GM18519 (cell line): Measurements from ENCODE around the gene UBE3A.
A peak's percentile ranks its signal among the peaks of the same experiment; 100 is the strongest.
"Not testable (repeated sequence)": the region's sequence is repeated elsewhere in the genome, so short reads cannot be mapped to it uniquely, and the experiment has no call there.

Experiments
- ATAC-seq: cut with Tn5 transposase; IDR thresholded peaks from one replicate; pipeline ENCODE4 v1.9.1; 2021; ENCODE audit warnings: mild to moderate bottlenecking, moderate library complexity; ENCODE audit not compliant: unreplicated experiment, low FRiP score

The UBE3A gene

DNA sequence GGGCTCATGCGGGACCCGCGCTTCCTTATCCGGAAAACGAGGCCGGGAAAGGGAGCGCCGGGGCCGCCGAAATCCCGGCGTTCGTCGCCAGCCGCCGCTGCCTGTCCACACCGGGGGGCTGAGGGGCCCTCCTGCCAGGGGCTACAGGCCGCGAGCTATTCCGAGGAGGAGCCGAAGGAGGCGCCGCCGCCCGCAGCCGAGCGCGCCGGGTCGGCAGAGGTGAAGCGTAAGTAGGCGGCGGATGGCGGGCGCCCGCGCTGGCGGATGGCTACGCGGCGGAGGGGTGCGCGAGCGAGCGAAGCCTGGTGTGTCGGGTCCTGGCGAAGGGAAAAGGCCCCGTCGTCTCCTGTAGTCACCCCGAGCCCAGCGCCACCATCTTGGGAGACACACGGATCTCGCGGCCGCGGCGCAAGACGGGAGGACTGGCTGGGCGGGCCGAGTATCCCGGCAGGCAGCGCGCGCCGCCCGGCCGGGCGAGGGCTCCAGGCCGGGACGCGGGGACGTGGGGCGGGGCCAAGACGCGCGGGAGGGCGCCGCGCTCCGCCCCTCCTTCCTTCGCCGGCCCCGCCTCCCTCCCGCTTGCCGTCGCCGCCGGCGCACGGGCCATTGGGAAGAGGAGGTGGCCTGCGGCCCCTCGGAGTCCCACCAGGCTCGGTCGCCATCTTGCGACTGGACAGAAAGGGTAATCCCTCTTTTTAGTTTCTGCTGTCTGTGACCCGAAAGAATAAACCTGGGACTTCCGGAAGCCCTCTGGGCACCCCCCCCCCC, at the start of gene UBE3A:
TSS of gene UBE3A (minus strand) at position 424 of the 768 bp plus-strand sequence. CDS start 29,917 bp downstream, outside the sequence.
- peak; percentile 81 for ATAC-seq

DNA sequence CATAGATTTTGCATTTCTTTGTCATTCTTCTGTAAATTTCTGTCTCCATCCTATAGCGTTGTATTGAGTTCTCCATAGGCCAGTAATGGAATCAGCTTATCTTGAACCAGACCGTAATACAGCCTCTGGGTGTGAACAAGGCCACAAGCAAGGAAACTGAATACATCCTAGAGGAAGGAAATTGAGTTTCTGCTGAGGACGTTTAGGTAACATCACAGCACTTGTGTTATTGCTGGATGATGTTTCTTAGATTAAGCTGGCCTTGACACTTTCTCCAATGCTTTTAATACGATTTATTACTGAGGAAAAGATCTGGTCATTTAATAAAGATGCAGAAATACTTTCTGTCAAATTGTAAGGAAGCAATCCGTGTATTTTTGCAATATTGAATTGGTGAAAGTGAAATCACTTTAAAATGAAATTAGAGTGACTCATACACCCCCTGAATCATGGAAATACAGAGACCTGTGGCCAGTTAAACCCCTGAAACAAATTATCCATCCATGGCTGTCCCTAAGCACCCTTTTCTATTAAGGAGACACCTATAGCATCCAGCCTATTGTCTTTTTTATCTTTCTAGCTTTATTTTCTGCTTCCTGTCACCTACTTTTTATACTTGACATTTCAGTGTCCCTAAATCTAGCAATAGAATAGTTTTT, 48.5 kb upstream of the UBE3A start:
- no peak for ATAC-seq

DNA sequence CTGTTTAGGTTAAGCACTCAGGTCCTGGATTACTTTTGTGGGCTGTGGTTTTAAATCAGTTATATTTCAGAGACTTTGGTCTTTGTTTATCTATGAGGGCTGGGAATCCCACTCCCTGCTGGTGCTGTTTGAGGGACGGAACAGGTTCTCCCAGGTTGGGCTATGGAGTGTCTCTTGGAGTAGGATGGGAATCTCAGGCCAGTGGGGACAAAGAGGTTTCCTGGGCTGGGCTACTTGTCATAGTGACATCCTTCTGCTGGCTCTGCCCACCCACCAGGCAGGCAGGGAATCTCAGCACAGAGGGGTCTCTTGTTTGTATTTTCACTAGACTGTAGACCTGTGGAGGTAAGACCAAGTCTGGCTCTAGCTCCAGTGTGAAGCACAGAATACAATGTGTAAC, 47.2 kb upstream of the UBE3A start:
- ATAC-seq, result no peak

DNA sequence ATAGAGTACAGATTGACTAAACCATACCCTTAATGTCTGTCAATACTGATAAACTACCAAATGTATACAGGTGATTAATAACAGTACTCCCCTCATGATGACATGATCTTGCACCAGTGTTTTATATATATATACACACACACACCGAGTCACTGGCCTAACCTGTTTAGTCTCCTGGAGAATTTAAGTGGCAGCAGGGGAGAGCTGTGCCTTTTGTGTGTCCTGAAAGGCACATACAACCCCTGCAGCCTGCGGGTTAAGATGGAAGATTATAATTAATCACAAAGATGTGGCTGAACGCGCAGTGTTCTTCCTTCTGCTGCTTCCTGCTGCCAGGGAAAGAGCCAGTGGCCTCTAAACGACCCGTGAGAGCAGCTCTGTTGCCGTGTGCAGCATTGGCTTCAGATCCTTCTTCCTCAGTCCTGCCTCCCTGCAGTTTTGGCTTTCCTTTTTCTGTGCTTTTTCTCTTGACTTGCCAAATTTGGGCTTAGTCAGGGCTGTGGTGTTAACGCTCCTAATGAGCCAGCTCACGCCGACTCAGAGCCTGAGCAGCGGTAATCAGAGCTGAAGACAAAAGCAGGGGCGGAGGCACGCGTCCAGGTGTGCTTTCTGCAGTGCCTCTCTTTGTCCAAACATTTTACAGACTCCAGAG, 42.5 kb upstream of the UBE3A start:
- no peak for ATAC-seq

DNA sequence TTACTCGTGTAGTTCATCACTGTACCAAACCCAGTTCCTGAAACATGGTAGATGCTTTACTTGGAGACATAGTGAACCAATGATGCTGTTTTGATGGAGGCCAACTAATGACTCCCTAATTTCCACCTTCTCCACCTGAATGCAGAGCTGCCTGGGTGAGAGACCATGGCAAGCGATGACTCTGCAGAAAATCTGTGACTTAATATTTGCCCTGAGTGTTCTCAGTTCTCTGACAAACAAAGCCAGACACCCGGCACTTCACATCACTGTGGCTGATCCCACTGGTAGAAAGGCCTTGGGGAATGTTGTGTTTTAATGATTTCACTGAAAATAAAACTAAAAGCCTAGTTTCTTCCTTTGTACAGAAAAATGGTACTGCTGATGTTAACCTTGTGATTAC, 39.5 kb upstream of the UBE3A start:
- ATAC-seq, result no peak

DNA sequence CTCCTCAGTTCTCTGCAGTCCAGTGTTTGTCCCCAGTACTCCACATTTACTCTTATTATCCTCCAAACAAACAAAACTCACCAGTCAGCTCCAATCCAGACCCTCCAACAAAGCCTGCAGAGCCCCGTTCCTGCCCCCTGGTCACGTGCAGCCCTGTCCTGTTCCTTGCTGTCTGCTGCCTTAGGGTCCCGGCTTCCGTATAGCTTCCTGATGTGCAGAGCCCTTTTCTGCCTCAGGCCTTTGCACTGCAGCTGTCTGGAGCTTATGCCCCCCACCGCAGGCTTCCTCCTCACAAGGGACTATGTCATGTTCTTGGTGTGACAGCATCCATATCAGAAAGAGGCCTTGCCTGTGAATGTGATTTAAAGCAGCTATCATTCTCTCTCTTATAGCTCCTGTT, 39.0 kb upstream of the UBE3A start:
- ATAC-seq, result no peak

DNA sequence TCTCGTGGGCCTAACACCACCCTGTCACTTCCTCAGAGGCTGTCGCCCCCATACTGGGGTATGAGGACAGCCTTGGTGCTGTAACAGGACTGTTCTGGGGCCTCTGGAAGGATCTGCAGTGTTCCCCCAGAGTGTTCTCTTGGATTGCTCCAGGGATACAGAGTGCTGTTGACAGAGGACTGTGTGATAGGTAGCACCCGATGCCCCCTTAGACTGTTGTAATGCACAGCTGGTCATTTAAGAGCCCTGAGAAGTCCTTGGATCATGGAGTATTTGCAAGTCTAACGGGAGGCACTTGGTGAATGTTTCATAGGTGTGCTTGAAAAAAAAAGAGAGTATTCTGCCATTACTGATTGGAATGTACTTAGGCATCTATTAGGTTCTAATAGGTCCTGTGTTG, 35.4 kb upstream of the UBE3A start:
- no peak for ATAC-seq

DNA sequence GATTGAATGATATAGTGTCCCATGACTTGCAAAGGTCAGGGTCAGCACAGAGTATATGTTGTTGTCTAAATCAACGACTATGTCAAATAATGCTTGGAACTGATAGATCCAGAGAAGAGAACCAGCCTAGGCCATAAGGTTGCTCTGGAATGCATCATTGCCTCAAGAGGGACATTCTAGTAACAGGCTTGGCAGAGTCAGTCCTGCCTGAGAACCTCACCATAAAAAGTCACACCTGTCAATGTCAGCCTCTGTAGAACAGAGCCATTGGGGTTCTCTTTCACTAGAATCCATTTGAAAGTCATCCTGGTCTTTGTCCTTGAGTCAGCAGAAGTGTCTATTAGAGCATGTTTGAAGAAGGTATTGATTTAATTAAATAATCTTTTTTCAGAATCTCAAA, 31.4 kb upstream of the UBE3A start:
- ATAC-seq, result no peak

DNA sequence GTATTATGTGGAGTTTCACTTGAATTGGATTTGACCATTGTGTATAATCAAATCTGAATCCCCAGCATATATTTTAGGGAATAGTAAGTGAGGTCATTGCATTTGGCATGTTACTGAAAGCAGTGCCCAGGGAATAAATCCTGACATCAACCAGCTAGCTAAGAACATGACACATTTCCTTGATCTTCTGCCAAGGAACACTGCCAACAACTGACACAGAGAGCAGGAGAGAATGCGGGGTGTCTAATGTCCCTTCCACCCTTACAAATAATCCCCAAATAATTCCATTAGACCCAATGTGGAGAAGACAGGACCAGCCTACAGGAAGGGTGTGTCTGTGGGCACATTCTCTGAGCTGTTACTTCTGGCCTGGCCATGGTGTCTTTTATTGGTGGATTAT, 30.6 kb upstream of the UBE3A start:
- no peak for ATAC-seq

DNA sequence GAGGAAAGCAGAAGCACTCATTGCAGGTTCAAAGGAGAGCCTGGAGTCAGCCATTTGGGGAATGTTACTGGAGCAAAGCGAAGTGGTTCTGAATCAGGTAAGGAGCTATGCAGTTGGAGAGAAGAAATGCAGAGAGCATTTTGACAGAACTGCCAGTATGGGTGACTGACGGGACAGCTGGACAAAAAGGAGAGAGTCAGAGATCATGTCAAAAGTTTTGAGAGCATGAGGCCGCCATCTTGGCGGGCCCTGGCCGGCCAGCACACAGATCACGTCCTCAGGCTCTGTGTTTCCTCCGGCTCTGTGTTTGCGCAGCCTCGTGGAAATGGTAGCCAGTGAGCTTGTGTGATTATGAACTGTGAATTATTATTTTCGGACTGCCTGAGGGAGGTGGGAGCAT, 29.8 kb upstream of the UBE3A start:
- no peak for ATAC-seq

DNA sequence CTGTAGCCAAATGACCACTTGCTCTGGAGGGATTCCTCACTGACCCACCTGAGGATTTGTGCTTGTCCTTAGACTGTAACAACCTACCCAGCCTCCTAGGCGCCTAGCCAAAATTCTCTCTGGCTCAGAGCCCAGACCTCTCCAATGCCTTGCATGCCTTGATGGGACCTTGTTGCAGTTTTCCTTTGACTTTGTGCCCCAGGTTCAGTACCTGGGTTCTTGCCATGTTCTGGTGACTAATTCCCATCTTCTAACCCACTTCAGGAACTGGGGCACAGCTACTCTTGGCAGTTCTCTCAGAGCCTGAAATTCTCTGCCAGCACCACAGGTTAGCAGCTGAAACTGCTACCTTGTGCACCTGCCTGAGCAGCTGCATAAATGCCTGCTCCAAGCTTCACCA, 27.0 kb upstream of the UBE3A start:
- no peak for ATAC-seq

DNA sequence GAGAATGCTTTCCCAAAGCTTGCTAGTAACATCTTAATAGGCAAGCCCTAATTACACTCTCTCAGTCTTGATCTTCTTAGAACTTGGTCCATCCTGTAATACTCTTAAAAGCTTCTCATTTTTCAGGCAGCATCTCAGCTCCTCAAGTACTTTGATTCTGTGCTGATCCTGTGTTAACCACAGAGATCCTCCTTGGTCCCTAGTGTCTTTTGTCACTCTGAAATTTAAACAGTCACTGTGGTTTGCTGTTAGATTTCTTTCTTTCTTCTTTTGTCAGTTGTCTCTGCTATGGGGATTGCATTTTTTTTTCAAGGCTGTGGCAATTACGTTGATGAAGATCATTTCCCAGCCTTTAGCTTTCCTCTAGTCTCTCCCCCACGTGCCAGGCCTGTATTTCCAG, 26.0 kb upstream of the UBE3A start:
- no peak for ATAC-seq

DNA sequence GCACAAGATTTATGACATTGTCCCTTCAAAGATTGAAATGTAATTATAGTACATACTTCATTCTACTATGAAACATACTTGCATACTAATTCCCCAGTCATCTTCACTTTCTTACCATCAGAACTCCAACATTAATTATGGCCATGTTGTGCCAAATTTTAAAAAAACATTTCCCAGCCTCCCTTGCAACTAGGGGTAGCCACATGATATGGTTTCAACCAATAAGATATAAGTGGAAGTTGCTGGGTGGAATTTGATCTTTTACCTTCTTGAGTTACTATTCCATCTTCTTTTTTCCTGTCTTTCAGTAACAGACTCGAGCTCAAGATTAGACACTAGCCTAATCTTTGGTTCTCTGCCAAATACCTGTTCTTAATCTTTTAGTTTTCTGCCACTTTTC, 25.6 kb upstream of the UBE3A start:
- no peak for ATAC-seq

DNA sequence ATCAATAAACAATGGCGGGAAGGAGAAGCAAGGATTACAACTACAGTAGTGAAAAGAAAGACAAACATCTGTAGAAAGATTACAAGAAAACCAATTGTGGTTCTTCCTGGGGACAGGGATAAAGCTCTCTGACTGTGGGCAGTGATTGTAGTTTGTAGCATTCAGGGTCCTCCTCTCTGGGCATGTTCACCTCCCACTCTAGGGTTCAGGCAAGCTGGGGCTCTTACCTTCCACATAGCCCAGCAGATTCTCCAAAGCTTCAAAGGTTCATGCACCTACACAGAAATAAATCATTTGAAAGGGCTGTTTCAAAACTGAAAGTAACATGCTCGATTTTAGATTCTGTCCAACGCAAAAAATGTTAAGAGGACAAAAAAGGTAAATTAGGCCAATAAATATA, 17.4 kb upstream of the UBE3A start:
- ATAC-seq, result no peak

DNA sequence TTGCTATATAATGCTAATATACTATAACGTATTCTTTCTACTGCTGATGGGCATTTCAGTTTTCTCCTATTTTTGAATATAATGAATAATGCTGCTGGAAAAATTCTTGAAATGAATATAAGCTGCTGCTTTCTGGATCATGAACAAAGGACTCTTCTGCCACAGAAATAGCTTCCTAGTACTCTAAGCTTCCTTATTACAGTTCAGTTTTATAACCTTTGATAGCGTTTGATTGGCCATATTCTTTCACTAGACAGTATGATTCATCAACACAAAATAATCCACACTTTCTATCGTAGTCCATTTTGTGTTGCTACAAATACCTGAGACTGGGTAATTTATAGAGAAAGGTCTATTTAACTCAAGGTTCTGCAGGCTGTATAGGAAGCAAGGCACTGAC, 16.4 kb upstream of the UBE3A start:
- no peak for ATAC-seq

DNA sequence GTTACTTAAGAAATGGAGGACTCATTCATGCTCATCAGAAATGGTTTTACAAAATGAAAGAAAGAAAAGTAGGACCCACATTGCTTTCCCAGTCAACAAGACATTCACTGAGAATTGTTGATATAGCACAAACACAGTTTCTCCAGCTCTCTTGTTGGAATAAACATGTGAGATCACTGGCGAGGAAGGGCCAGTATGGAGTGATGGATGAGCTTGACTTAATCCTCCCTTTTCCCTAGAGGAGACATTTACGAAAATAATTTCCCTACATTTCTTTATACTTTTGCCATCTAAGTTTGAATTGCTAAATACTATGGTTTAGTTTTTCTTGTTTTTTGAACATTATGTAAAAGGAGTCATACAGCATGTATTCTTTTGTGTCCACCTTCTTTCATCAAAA, 15.9 kb upstream of the UBE3A start:
- ATAC-seq, result no peak

DNA sequence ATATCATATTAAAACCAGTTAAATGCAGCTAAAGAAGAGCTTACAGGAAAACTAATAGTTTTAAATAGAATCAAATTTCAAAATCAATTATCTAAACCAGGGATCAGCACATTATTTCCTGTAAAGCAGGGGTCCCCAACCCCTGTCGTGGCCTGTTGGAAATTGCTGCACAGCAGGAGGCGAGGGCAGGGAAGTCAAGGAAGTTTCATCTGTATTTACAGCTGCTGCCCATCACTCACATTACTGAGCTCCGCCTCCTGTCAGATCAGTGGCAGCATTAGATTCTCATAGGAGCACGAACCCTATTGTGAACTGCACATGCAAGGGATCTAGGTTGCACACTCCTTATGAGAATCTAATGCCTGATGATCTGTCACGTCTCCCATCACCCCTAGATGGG, 14.4 kb upstream of the UBE3A start:
- ATAC-seq, result not testable (repeated sequence)

DNA sequence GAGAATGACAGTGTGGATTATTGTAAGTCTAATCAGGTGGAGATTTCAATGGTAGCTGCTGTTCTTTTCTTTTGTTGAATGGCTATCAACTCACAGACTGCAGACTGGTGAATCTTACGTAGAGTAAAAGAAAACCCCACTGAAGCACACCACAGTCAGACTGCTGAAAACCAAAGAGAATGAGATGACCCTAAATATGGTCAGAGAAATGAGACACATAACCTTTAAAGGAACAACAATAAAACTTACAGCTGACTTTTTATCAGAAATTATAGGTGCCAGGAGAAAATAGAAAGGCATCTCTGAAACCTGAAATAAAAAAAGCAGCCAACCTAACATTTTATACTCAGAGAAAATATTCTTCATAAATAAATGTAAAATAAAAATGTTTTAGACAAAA, 12.7 kb upstream of the UBE3A start:
- no peak for ATAC-seq

DNA sequence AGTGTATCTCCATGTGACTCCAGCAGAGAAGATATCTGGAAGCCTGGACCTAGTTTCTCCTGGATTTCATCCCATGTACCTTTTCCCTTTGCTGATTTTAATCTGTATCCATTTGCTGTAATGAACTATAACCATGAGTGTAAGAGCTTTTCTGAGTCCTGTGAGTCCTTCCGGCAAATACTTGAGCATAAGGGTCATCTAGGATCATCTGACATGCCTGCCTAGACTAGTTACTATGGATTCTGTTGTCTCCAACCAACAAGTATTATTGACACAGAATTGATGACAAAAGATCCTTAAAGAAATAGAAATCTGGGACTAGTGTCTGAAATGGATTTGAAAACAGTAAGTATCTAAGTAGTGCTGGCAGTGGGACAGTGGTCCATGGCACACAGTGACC, 11.3 kb upstream of the UBE3A start:
- ATAC-seq, result no peak

DNA sequence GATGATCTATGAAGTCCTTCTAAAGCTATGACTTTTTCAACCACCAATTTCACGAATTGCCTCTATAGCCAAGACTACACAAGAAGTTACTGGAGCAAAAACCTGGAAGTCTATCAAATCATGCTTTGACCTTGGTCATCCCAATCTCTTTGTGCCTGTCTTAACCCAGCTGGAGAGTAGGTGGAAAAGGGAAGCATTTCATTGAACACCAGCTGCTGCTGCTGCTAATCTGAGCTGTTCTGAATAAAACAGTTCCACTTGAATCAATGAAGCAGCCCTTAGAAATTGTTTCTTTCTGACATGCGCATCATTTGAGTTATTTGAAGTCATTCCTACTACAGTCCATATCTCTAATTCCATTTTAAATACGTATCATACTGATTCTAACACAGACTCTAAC, 7.3 kb upstream of the UBE3A start:
- no peak for ATAC-seq

DNA sequence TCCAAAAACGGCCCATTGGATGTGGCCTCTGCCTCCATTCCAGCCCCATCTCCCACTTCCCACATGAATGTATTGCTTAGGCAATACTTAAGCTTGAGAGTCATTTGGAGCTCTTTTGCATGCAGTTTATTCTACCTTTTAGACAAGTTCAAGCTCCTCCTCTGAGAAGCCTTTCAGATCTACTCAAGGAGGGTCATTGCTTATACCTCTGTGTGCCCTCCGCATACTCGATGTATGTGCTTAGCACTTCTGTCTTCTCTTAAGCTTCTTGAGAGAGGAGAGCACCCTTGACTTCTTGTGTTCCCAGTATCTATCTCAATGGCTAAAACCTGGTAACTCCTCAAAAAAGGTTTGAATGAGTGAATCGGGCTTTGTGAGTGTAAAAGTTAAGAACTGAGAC, 6.6 kb upstream of the UBE3A start:
- no peak for ATAC-seq

DNA sequence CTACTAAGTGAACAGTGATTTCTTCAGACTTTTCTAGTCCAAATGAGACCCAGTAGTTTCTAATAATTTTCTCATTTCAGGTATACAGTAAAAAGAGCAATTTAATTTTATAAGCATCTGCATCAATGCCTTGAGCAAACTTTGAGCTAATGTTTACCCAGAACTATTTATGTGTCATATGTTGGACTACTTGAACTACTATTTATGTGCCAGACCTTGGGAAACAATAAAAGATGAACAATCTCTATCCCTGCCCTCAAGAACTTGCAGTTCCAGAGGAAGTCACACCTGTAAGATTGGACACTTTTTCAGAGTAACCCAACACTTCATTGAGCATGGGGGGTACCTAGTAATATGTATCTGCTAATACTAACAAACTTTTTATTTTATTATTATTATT, 2.3 kb upstream of the UBE3A start:
- no peak for ATAC-seq
